GM19397 (cell line): Measurements from ENCODE around the gene TRAK1.

Experiments used
- ATAC-seq: cut with Tn5 transposase; IDR thresholded peaks from one replicate; pipeline ENCODE4 v1.9.1; 2021; ENCODE audit warnings: mild to moderate bottlenecking, moderate library complexity; ENCODE audit not compliant: unreplicated experiment

The TRAK1 gene

GRCh38 chr3:42149532-42149931, 58.4 kb downstream of the TRAK1 start:
- ATAC-seq: no peak

GRCh38 chr3:42149975-42150374, 58.8 kb downstream of the TRAK1 start:
- ATAC-seq: no peak

- no peak for ATAC-seq
These were observed 60.5 kb downstream of the TRAK1 start for GRCh38 chr3:42151596-42152168.

DNA sequence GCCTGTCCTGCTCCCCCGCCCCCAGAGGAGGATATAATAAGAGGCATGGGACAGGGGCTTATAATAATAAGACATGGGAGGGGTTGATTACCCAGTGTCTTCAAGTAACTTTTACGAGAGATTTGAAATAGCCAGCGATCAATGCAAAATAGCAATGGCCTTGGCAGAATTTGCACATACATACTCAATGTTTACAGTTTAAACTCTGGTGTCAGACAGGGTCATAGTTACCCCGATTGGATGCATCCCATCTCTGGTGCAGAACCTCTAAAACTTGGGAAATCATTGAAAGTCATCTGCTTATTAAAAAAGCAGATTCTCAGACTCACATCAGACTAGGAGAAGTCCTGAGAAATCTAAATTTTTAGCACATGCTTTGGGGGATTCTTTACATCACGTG, 61.0 kb downstream of the TRAK1 start:
- ATAC-seq: no peak

GRCh38 chr3:42153039-42153438, 61.9 kb downstream of the TRAK1 start:
- no peak for ATAC-seq

DNA sequence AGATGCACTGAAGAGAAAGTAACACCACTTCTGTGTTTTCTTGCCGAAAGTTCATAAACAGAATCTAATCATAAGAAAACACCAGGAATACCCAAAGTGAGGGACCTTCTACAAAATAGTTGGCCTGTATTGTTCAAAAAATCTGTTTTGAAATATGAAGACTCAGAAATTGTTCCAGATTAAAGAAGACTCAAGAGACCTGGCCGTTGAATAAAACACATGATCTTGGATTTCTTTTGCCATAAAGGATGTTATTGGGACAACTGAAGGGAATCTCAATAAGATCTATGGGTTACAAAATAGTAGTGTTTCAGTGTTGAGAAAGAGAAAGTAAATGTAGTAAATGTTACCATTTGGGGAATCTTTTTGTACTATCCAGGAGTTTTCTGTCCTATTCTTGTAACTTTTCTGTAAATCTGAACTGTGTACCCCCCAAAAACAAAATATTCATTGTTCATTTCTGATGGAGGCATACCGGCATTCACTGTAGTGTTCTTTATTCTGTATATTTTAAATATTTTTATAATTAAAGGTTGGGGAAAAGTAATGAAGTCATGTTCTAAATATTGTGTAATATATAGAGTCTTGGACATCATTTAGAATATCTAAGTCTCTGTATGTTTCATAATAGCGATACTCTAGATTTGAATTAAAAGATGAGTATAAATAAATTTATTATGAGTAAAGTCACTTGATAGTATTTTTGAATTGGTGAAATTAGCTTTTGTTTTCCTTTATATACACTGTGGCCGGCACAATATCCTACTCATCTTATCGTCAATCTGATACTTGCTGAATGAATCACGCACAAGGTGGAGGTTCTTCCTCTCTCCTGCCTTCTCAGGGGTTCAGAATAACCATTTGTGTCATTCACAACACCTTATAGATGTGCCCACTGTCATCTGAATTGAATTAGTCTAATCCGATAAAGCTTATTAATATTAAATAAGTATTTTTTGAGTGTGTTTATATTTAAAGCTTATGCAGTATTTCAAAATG, 66.7 kb downstream of the TRAK1 start:
- no peak for ATAC-seq

- ATAC-seq: no peak
These were observed 68.0 kb downstream of the TRAK1 start for GRCh38 chr3:42159147-42159546.

- ATAC-seq: no peak
These were observed 68.7 kb downstream of the TRAK1 start for GRCh38 chr3:42159706-42160472.

DNA sequence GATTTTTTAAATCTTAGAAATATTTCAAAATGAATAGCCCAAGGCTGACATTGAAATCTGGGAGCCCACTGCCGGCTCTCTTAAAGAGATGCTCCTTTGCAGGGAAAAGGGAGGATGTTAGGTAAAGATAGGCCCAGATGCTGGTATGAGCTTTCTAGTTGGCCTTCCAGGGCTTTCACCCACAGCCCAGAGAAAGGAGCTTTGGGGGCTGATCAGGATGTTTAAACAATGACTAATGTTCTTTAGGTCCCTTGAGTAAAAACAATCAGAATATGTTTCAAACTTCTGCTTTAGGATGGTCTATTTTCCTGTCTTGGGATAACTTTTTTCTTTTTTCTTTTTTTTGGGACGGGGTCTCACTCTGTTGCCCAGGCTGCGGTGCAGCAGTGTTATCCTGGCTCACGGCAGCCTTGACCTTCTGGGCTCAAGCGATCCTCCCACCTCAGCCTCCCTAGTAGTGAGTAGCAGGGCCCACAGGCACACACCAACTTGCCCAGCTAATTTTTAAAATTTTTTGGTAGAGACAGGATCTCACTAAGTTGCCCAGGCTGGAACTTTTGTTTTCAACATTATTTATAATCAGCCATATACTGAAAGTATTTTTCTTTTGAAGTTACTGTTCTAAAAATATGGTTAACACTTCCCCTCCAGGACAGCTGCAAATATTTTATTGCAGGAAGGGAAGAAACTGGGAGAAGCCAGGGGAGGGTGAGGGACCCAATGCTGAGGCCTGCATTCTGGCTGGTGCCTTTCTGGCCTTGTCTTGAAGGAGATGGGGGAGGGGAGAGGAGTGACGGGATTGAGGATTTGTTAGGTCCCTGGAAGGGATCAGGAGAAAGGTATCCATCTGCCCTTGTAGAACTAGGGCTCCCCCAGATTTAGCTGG, 70.1 kb downstream of the TRAK1 start:
- no peak for ATAC-seq

DNA sequence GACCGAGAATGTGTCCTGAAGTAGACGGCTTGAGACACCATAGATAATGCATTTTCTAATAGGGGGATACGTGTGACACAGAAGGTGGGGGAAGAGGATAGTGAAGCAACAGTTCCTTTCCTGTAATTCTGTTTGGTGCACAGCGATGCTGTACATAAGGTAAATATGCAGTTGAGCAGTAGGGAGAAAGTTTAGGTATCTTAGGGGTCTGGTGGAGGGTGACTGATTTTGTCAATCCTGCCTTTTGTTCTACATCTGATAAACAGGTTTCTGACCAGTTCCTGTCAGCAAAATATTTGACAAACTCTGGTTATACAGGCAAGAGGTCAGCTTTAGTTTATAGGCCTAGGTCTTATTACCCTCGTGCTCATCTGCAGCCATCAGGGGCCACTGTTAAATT, 71.3 kb downstream of the TRAK1 start:
- no peak for ATAC-seq

GRCh38 chr3:42163622-42164244, 72.6 kb downstream of the TRAK1 start:
- ATAC-seq: no peak

DNA sequence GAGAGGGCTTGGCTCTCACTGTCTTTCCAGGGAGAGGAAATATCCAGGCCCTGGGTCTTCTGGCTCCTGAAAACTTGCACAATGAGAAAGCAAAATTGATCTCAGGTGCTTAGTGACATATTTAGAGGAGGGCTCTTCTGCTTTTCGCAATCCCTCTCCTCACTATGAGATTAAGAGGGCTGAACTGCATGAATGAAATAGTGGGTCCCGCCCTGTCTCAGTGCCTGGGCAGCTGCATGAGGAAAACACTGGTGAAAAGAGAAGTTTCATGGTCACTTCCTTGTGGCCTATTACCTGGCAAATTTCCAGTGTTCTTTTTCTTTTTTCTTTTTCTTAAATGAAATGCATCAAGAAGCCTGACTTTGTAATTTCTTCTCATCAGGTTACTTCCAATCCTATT, 73.5 kb downstream of the TRAK1 start:
- ATAC-seq: no peak

GRCh38 chr3:42165211-42165610, 74.1 kb downstream of the TRAK1 start:
- no peak for ATAC-seq

DNA sequence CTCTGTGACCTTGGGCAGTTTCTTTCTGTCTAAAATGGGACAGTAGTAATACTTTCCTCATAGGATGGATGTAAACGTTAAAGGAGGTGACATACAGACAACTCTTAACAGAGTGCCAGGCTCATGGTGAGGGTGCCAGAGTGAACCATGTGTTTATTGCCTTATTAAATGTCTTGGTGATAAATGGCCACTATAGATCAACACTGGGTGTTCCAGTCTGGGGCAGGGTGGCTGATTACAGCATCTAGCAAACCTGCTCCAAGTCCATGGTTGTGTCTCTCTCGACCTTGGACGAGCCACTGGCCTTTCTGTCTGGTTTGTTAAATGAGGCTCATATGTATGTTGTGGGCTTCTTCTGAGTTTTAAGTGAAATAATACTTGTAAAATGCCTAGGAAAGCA, 75.1 kb downstream of the TRAK1 start:
- ATAC-seq: no peak

GRCh38 chr3:42166662-42167300, 75.6 kb downstream of the TRAK1 start:
- no peak for ATAC-seq

DNA sequence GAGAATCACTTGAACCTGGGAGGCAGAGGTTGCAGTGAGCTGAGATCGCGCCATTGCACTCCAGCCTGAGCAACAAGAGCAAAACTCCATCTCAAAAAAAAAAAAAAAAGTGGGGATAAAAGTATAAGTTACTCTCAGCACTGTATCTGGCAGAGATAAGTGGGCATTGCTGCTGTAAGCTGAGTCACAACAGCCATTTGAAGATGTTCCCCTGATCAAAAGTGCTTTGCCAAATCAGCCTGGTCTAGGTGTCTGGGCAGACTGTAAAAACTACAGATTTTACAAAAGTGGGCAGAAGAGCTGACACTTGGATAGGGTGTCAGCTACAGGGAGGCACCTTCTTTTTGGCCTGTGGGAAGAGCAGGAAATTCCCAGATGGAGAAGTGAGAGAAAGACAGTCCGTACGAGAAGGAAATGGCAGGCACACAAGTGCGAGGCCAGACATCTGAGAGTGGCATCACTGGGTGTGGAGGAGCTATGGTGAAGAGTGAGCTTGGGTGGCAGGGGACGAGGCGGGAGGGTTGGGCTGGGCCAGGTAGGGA, 78.5 kb downstream of the TRAK1 start:
- ATAC-seq: no peak

GRCh38 chr3:42172047-42172654, 81.0 kb downstream of the TRAK1 start:
- no peak for ATAC-seq

GRCh38 chr3:42173307-42173706, 82.2 kb downstream of the TRAK1 start:
- no peak for ATAC-seq
